Measurements from ENCODE around the gene CEBPE.

CEBPE gene

GRCh38 chr14:23074906-23075305 is 44.1 kb downstream of the CEBPE start:
- DNase-seq: no peak

DNA sequence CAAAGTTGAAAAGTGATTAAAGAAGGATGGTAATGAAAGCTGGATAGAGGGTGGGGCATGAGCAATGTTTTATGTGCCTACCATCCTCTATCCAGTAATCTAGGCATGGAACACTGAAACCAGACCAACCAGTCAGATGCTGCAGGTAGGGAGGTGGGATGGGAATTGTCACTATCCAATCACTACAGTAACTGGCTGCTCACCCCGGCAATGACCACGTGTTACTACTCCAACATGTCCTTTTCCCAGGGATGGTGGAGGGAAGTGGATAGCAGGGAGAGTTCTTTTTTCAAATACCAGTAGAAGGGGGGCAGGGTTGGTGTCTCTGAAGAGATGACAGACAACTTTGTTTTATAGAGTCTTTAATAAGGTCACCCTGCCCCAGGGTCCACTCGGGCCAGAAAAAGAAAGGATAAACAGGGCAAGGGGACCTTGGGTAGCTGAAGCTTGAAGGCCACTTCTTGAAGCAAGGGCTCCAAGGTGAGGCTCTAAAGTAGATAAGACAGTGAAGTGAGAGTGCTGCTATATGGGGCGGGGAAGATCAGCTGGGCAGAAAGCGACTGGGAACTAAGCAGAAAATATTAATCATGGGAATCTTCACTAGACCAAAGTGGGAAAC is 47.0 kb downstream of the CEBPE start:
- DNase-seq: no peak

- peak; percentile 74 for DNase-seq
Measured at GRCh38 chr14:23071244-23071920, 47.7 kb downstream of the CEBPE start.

DNA sequence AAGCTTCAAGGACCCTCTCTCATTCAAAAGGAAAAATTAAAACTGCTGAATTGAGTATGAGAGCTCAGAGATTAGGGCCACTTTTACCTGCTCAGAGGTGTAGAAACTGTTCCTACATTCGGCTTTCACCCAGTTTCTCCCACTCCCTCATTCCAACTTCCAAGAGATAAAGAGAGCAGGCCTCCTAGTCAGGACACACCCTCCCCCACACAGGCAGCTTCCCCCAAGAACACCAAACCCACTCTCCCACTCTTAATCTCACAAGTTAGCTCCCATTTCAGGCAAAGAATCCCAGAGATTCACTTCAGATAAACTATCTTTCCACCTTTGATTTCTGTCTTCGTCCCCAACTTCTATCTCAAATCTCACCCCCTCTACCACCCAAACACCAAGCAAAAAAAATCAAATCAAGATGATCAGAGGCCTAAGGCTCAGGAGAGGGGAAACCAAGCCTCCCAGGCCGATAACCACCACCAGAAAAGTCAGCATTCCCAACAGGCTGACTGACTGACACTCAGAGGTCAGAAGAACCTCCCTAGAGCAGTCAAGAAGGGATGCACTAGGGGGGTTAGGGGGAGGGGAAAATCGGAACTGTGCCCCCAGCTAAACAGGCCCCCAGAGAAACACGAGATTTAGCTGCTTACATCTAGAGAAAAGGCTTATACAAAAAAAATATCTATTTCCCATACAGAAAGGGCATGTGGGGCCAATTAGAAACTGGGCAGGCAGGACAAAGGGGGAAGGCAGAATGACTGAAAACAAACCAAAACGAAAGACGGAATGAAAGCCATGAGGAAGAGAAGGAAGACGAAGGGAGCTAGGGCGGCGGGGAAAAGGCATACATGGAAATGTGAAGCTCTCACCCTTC is 48.6 kb downstream of the CEBPE start:
- no peak for DNase-seq

GRCh38 chr14:23069413-23069806 is 49.6 kb downstream of the CEBPE start:
- no peak for DNase-seq

DNA sequence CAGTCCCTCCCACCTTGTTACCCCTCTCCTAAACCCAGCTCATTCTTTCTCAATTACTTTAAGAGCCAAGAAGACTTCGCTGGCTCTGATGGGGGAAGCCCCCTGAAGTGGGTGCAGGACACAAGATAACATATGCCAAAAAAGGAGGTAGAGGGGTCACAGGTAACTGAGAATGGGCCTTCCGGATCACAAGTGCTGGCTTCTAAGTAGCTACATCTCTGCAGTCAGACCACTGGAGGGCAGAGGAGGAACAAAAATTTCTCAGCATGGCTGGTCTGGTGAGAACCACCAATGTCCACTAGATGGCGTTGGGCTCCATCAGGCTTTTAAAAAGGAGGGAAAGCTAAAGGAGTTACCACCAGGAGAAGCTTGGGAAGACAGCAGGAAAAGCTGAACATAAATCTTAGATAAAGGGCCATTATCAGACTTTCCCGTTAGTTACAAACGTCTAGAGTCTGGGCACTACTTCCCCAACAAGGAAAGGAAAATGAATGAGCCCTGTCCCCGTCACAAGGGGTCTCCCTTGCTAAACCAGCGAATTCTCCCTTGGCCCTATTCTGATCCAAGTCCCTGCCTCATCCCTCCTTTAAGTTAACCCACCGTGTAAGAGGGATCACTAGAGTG is 50.2 kb downstream of the CEBPE start:
- DNase-seq: peak; percentile 65

DNA sequence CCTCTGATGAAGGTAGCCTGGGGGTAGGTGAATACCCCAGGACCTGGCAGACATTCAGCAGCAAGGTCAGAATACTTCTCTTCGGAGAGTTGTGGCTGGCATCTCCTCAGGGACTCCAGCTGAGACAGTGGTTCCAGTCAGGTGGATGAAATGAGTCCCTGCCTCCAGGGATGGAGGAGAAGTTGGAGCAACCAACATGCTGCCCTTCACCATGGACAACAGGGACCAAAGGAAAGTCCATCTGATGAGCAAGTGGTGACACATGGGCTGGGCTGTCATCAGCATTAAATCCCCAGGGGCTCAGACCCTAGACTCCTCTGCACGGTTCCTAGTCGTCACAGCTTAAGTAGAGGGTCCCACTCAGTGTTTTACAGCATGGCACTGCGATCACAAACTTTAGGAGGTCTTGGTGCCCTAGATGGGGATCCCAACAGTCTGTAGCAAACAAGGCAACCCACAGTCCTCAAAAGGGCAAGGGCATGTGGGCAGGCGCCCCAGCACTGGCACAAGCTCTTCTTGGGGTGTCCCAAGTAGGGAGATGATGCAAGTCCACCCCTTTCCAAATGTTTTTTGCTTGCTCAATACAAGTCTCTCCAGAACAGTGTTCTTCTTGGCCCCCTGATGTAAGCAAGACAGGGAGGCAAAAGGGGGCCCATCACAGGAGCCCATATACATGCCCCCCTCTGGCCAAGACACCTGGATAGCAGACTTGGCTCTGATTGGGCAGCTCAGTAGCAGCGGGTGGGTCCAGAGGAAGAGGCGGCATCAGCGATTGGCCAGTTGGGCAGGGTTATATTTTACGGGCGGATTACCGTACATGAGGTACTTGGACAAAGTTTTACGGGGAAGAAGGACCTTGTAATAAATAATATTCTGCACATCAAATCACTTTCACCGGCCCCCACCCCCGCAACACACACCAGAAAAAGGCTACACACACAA is 50.9 kb downstream of the CEBPE start:
- DNase-seq: no peak
